ENCODE results near the gene SOX9.

DNA sequence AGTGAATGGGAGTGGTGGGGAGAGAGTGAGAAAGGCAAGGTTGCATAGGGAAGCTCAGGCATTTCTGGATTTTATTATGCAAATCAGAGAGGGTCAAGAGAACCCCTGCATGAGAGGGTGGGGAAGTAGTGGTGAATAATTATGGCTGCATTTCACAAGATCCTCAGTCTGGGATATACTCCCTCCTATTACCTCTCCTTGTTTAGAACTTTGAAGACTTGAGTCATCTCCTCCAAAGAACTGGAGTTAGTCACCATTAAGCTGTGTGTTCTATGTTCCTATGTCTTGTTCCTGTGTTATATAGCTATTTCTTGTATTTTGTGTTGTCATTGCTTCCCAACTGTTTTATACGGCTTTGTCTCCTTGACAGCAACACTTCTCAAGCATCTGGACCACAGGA, 18.4 kb downstream of the SOX9 start:
- TF ChIP-seq POLR2AphosphoS5 (IDR thresholded peaks at IDR 0.05) (no peak), CTCF (IDR thresholded peaks at IDR 0.05) (no peak), POLR2A (IDR thresholded peaks at IDR 0.05) (no peak)
